ENCODE data around the gene IFI27L1. TPM values are rescaled to one million over a fixed set of nuclear protein-coding genes. Genes with fewer than 3 reads are reported as not detected.

IFI27L1 gene
- polyA plus RNA-seq, 1 donor (not counting 4 experiments of a cell fraction or from before 2014, with no cell fraction given), result 17.4 TPM

DNA sequence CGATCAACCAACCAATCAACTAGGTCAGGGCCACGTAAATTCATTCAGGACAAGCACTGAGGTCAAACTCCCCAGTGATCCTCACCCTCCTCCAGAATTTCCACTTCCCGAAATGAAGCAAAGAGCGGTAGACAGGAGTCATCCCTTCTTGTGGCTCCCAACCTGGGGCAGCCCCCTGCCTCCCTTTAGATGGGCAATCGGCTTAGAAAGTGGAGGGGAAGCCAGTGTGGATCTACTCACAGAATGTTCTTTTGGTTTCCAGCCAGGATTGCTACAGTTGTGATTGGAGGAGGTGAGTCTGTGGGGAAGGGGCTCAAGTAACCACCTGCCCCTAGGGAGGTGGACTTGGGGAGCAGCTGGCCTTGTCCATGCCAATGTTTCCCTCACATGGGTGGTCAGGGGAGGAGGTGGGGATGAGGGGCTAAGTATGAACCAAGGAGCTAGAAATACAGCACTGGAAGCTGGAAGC is 33.5 kb downstream of the IFI27L1 start:
- DNase-seq (ENCODE audit: low read depth, low spot score) (no peak), FAIRE-seq (no peak)
- Histone ChIP-seq H3K9me3 (ENCODE audit: control insufficient read depth, low read depth, low read length) (no peaks in the 10 kb centered on the region), H3K27me3 (ENCODE audit: control insufficient read depth, extremely low read depth, insufficient read depth, low read length) (peaks cover 8% of the 10 kb centered on the region), H3K4me3 (ENCODE audit: control insufficient read depth in 2 of 3, extremely low read depth in 1 of 3, insufficient read depth in 2 of 3, low read depth in 1 of 3, low read length in 3 of 3) (no peak overlapping the region), H3K9ac (ENCODE audit: control insufficient read depth, extremely low read depth, insufficient read depth, low read length) (no peak overlapping the region), H2AFZ (ENCODE audit: control insufficient read depth, low read length) (no peak overlapping the region), H3K9me1 (ENCODE audit: control insufficient read depth, extremely low read depth, insufficient read depth, low read length) (no peaks in the 10 kb centered on the region), H3K27ac (ENCODE audit: control insufficient read depth, insufficient read depth, low read length) (no peak overlapping the region), H4K20me1 (ENCODE audit: control insufficient read depth, extremely low read depth, insufficient read depth, low read length) (no peaks in the 10 kb centered on the region), H3K36me3 (ENCODE audit: control insufficient read depth in 2 of 2, extremely low read depth in 1 of 2, insufficient read depth in 2 of 2, low read length in 2 of 2) (no peaks in the 10 kb centered on the region), H3K79me2 (ENCODE audit: control insufficient read depth, insufficient read depth, low read length) (peaks cover 12% of the 10 kb centered on the region), H3K4me1 (ENCODE audit: control insufficient read depth, extremely low read depth, insufficient read depth, low read length) (peaks cover 13% of the 10 kb centered on the region), H3K4me2 (ENCODE audit: control insufficient read depth, extremely low read depth, insufficient read depth, low read depth, low read length) (no peak overlapping the region)
- TF ChIP-seq EZH2 (IDR thresholded peaks at IDR 0.05; ENCODE audit: low read length), result no peak
- TF ChIP-seq, protein P1, sequence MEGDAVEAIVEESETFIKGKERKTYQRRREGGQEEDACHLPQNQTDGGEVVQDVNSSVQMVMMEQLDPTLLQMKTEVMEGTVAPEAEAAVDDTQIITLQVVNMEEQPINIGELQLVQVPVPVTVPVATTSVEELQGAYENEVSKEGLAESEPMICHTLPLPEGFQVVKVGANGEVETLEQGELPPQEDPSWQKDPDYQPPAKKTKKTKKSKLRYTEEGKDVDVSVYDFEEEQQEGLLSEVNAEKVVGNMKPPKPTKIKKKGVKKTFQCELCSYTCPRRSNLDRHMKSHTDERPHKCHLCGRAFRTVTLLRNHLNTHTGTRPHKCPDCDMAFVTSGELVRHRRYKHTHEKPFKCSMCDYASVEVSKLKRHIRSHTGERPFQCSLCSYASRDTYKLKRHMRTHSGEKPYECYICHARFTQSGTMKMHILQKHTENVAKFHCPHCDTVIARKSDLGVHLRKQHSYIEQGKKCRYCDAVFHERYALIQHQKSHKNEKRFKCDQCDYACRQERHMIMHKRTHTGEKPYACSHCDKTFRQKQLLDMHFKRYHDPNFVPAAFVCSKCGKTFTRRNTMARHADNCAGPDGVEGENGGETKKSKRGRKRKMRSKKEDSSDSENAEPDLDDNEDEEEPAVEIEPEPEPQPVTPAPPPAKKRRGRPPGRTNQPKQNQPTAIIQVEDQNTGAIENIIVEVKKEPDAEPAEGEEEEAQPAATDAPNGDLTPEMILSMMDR (optimal IDR thresholded peaks at IDR 0.05 in 1 of 3, IDR thresholded peaks at IDR 0.05 in 1 of 3, conservative IDR thresholded peaks at IDR 0.05 in 1 of 3; ENCODE audit: extremely low read depth in 1 of 3, insufficient read depth in 2 of 3, low read length in 3 of 3), result no peak
- dilution Hi-C loops (cut with MboI; ENCODE audit: extremely low pct_ligation_motif_present, low sequenced_read_pairs), result no loop called here

DNA sequence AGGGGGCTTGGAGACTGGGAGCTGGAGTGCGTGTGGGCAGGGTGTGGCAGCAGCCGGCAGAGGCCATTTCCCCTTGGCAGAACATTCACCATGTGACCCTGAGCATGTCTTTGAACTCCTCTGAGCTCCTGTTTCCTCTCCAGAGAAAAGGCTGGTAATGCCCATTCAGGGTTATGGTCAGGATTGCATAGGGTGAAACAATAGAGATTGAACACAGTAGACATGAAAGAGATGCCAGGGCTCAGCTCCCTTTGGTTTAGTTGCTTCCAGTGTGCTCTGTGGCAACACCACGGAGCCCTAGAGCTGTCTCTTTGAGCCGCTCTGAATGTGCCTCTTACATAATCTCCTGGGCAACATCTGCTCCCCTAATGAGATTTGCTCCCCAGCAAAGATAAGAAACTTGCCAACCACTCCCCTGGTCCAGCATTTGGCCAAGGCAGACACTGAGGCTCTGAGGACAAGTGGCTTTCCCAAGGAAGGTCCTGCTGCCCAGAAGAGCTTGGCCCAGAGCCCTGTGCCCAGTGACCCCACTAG is 34.0 kb downstream of the IFI27L1 start:
- H3K9me3 ChIP-seq (ENCODE audit: control insufficient read depth, low read depth, low read length), result no peaks in the 10 kb centered on the region
- peak overlapping the region; percentile 11 for H3K4me2 ChIP-seq (ENCODE audit: control insufficient read depth, extremely low read depth, insufficient read depth, low read depth, low read length)
- H2AFZ ChIP-seq (ENCODE audit: control insufficient read depth, low read length), result no peak overlapping the region
- TF ChIP-seq, protein P1 (optimal IDR thresholded peaks at IDR 0.05 in 1 of 3, IDR thresholded peaks at IDR 0.05 in 1 of 3, conservative IDR thresholded peaks at IDR 0.05 in 1 of 3; ENCODE audit: extremely low read depth in 1 of 3, insufficient read depth in 2 of 3, low read length in 3 of 3), result no peak
- TF ChIP-seq EZH2 (IDR thresholded peaks at IDR 0.05; ENCODE audit: low read length), result no peak
- DNase-seq (ENCODE audit: low read depth, low spot score) (no peak), FAIRE-seq (no peak)
- H3K79me2 ChIP-seq (ENCODE audit: control insufficient read depth, insufficient read depth, low read length), result peaks cover 12% of the 10 kb centered on the region
- dilution Hi-C loops (cut with MboI; ENCODE audit: extremely low pct_ligation_motif_present, low sequenced_read_pairs), result no loop called here
- H3K4me1 ChIP-seq (ENCODE audit: control insufficient read depth, extremely low read depth, insufficient read depth, low read length), result peaks cover 13% of the 10 kb centered on the region
- no peaks in the 10 kb centered on the region for H3K9me1 ChIP-seq (ENCODE audit: control insufficient read depth, extremely low read depth, insufficient read depth, low read length)
- no peaks in the 10 kb centered on the region for H3K36me3 ChIP-seq (ENCODE audit: control insufficient read depth in 2 of 2, extremely low read depth in 1 of 2, insufficient read depth in 2 of 2, low read length in 2 of 2)
- H3K27me3 ChIP-seq (ENCODE audit: control insufficient read depth, extremely low read depth, insufficient read depth, low read length), result peaks cover 8% of the 10 kb centered on the region
- no peak overlapping the region for H3K27ac ChIP-seq (ENCODE audit: control insufficient read depth, insufficient read depth, low read length)
- H3K4me3 ChIP-seq (ENCODE audit: control insufficient read depth in 2 of 3, extremely low read depth in 1 of 3, insufficient read depth in 2 of 3, low read depth in 1 of 3, low read length in 3 of 3), result no peak overlapping the region
- H4K20me1 ChIP-seq (ENCODE audit: control insufficient read depth, extremely low read depth, insufficient read depth, low read length), result no peaks in the 10 kb centered on the region
- no peak overlapping the region for H3K9ac ChIP-seq (ENCODE audit: control insufficient read depth, extremely low read depth, insufficient read depth, low read length)

Data from keratinocyte (primary cell).